Esophagus muscularis mucosa (tissue), 4 donors: ENCODE results near the gene SKOR2.

Experiments
- EP300 ChIP-seq: sonication (generic); formaldehyde crosslinking; IDR thresholded peaks from one replicate; pipeline ENCODE4 v1.6.1; 2017; ENCODE audit warnings: antibody characterized with exemption
- POLR2A ChIP-seq: fragments of 450-650 bp; IDR thresholded peaks from one replicate; pipeline ENCODE4 v1.6.1; 2017; ENCODE audit warnings: antibody characterized with exemption, moderate library complexity, mild to moderate bottlenecking, low read depth
- POLR2AphosphoS5 ChIP-seq, 2 donors: sonication (generic); formaldehyde crosslinking; IDR thresholded peaks; one replicate each; pipeline ENCODE4 v1.6.1; 2017; ENCODE audit warnings: antibody characterized with exemption in 2 of 2
- TF ChIP-seq, protein P1 (sequence below), 3 experiments: fragments of 200-600 bp in 2 of 3; fragments of 450-650 bp in 1 of 3; sonication (generic) in 2 of 3; IDR thresholded peaks; one replicate each; pipeline ENCODE4 v1.5.1; 2017 to 2019; ENCODE audit warnings: antibody characterized with exemption in 3 of 3, mild to moderate bottlenecking in 2 of 3, moderate library complexity in 1 of 3

DNA sequence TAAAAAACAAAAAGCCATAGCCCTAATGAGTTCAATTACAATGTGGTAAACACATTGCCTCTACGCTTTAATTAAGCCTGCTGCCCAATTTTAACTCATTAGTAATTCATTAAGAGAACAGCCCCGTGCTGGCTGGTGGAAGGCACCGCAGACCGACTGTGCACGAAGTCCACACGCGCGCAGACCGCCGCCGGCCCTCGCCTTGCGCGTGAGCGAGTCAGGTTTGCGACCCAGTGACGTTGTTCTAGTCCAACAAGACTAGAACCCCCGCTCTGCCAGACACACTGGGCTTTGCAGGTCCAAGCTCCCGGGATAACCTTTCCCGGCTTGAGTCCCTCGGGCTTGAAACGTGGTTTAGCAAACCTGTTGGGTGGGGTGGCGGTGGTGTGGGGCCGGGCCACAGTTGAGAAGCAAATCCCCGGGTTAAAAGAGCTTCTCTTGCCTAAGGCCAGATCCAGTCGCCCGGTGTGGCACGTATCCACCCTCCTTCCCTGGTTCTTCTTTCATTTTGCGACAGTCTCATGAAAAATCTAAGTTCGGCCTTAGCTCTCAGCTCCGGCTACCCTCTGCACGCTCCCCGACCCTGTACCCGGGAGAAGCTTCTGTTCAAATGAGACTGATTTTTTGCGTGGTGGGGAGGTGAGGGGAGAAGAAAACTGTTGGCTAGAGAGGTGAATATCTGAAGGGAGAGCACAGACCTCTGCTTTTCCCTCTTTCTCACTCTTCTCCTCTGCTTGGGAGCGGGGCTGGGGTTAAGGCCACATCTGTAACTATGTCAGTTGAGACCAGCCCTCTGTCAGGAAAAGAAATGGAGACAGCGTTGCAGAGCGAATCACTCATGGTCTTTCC, 11.1 kb upstream of the SKOR2 start:
- TF ChIP-seq, protein P1, sequence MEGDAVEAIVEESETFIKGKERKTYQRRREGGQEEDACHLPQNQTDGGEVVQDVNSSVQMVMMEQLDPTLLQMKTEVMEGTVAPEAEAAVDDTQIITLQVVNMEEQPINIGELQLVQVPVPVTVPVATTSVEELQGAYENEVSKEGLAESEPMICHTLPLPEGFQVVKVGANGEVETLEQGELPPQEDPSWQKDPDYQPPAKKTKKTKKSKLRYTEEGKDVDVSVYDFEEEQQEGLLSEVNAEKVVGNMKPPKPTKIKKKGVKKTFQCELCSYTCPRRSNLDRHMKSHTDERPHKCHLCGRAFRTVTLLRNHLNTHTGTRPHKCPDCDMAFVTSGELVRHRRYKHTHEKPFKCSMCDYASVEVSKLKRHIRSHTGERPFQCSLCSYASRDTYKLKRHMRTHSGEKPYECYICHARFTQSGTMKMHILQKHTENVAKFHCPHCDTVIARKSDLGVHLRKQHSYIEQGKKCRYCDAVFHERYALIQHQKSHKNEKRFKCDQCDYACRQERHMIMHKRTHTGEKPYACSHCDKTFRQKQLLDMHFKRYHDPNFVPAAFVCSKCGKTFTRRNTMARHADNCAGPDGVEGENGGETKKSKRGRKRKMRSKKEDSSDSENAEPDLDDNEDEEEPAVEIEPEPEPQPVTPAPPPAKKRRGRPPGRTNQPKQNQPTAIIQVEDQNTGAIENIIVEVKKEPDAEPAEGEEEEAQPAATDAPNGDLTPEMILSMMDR (IDR thresholded peaks at IDR 0.05), result no peak
- TF ChIP-seq EP300 (no peak), POLR2A (no peak), POLR2AphosphoS5 (IDR thresholded peaks at IDR 0.05) (no peak)
